ENCODE measurements around the gene ADARB1. TPM values are rescaled to one million over a fixed set of nuclear protein-coding genes. Genes with fewer than 3 reads are reported as not detected.

ADARB1 gene
- total and polyA plus RNA-seq, 9 of the 15 experiments (the other 6 are each of a cell fraction or from before 2014, with no cell fraction given): 6.7 to 16.0 (median 8.3) TPM

- no peak for TF ChIP-seq ZNF318 (IDR thresholded peaks at IDR 0.05; ENCODE audit: borderline replicate concordance in 1 of 2, low read depth in 1 of 2)
- TF ChIP-seq ZKSCAN8 (CRISPR knock-in tag; IDR thresholded peaks at IDR 0.05): no peak
- TF ChIP-seq ZNF644 (tag; IDR thresholded peaks at IDR 0.05; ENCODE audit: low read depth): no peak
- TF ChIP-seq GTF2A2 (tag; IDR thresholded peaks at IDR 0.05): no peak
- 0 out of 2 replicates have a peak, but pooled peaks have one; percentile 23 for TF ChIP-seq PHB (CRISPR knock-in tag; IDR thresholded peaks at IDR 0.05)
- TF ChIP-seq NRF1 (conservative IDR thresholded peaks at IDR 0.05 in 1 of 2, IDR thresholded peaks at IDR 0.05 in 1 of 2): peak; percentile 79 to 81
- peak; percentile 10; the same call in 1 of the 2 replicates for TF ChIP-seq ZBTB7A (IDR thresholded peaks at IDR 0.05; ENCODE audit: borderline replicate concordance, control insufficient read depth, low read depth, low read length)
- peak; percentile 23; the same call in 1 of the 2 replicates for TF ChIP-seq ARID4B (CRISPR knock-in tag; IDR thresholded peaks at IDR 0.05)
- TF ChIP-seq ZFX (CRISPR knock-in tag; IDR thresholded peaks at IDR 0.05): peak; percentile 72
- no peak for TF ChIP-seq ZNF12 (CRISPR knock-in tag; IDR thresholded peaks at IDR 0.05)
- peak; percentile 38; the same call in 1 of the 2 replicates for TF ChIP-seq POLR2G (IDR thresholded peaks at IDR 0.05; ENCODE audit: low read depth, low read length)
- TF ChIP-seq SMAD2 (IDR thresholded peaks at IDR 0.05; ENCODE audit: low read depth, low read length): no peak
- TF ChIP-seq POLR2A (conservative IDR thresholded peaks at IDR 0.05): no peak
- TF ChIP-seq MYC (IDR thresholded peaks at IDR 0.05; ENCODE audit: low read depth, low read length): no peak
- TF ChIP-seq MYC (CRISPR knock-in tag; IDR thresholded peaks at IDR 0.05; ENCODE audit: borderline replicate concordance, low read depth): peak; percentile 43; the same call in 1 of the 2 replicates
Measured at GRCh38 chr21:45256021-45256911, 181.9 kb downstream of the ADARB1 start (continued).

All from K562 (cell line).